ENCODE data around the gene FAM32A. TPM values are rescaled to one million over a fixed set of nuclear protein-coding genes. Genes with fewer than 3 reads are reported as not detected.
"Not testable (repeated sequence)": the region's sequence is repeated elsewhere in the genome, so short reads cannot be mapped to it uniquely, and the experiment has no call there.

Gene FAM32A
- total and polyA plus RNA-seq, 10 donors = 45.8 to 105 (median 74.5) TPM

- H3K9me3 ChIP-seq = peaks cover 0 to 15% (median 11%) of the 10 kb centered on the region in 8 donors
- TF ChIP-seq POLR2A (IDR thresholded peaks at IDR 0.05) (no peak), POLR2AphosphoS5 (IDR thresholded peaks at IDR 0.05) (no peak), CTCF (IDR thresholded peaks at IDR 0.05 in 8 of 11, conservative IDR thresholded peaks at IDR 0.05 in 3 of 11) (no peak)
- intact Hi-C loops (cut with DNase I; ENCODE audit: low total_unique reads) = no loop called here
- peaks cover 0 to 5% (median 0%) of the 10 kb centered on the region in 6 donors for H3K4me1 ChIP-seq
- no peaks in the 10 kb centered on the region for H3K36me3 ChIP-seq
- no peak overlapping the region for H3K4me3 ChIP-seq
- no peaks in the 10 kb centered on the region for H3K27me3 ChIP-seq (replicated peaks in 1 of 7)
- H3K27ac ChIP-seq = peak overlapping the region in 1 of 8 donors; percentile 33
- 56 to 81% (median 69%) methylated on average over 2 of the region's 2 CpGs for WGBS, 5 donors
- DNase-seq = no peak
These were observed 9.3 kb upstream of the FAM32A start for GRCh38 chr19:16175954-16176353.

GRCh38 chr19:16178866-16179265 is 6.3 kb upstream of the FAM32A start:
- Histone ChIP-seq H3K4me1 (peaks cover 0 to 23% (median 15%) of the 10 kb centered on the region in 6 donors), H3K27ac (peak overlapping the region in 2 of 8 donors; percentile 8 to 13), H3K9me3 (peaks cover 0 to 15% (median 11%) of the 10 kb centered on the region in 8 donors)
- H3K27me3 ChIP-seq (replicated peaks in 1 of 7); H3K36me3 ChIP-seq; intact Hi-C loops (cut with DNase I; ENCODE audit: low total_unique reads); H3K4me3 ChIP-seq; DNase-seq: not testable (repeated sequence)
- WGBS, 5 donors = 67 to 87% (median 78%) methylated on average over 5 of the region's 5 CpGs

GRCh38 chr19:16180611-16181010 is 4.6 kb upstream of the FAM32A start:
- WGBS, 5 donors = 55 to 81% (median 73%) methylated on average over 4 of the region's 4 CpGs
- no peaks in the 10 kb centered on the region for H3K36me3 ChIP-seq
- TF ChIP-seq CTCF (IDR thresholded peaks at IDR 0.05 in 8 of 11, conservative IDR thresholded peaks at IDR 0.05 in 3 of 11) = no peak
- no peak for TF ChIP-seq POLR2A (IDR thresholded peaks at IDR 0.05)
- TF ChIP-seq POLR2AphosphoS5 (IDR thresholded peaks at IDR 0.05) = no peak
- H3K9me3 ChIP-seq = peaks cover 0 to 6% (median 4%) of the 10 kb centered on the region in 8 donors
- H3K4me1 ChIP-seq = peaks cover 0 to 35% (median 22%) of the 10 kb centered on the region in 6 donors
- intact Hi-C loops (cut with DNase I; ENCODE audit: low total_unique reads) = loop anchor here (5.0 to 10.0 kb wide), 2 partner anchors 66 to 553 kb away; partner anchors contain the start of gene RAB8A
- no peak for DNase-seq
- H3K27me3 ChIP-seq (replicated peaks in 1 of 7) = no peaks in the 10 kb centered on the region
- H3K27ac ChIP-seq = no peak overlapping the region
- no peak overlapping the region for H3K4me3 ChIP-seq

- H3K36me3 ChIP-seq = peaks cover 0 to 34% (median 21%) of the 10 kb centered on the region in 6 donors
- H3K9me3 ChIP-seq = no peaks in the 10 kb centered on the region
- peak overlapping the region in 7 of 8 donors; percentile 81 to 98 (median 94) for H3K4me3 ChIP-seq
- peaks cover 10 to 74% (median 50%) of the 10 kb centered on the region in 6 donors for H3K4me1 ChIP-seq
- intact Hi-C loops (cut with DNase I; ENCODE audit: low total_unique reads) = loop anchor here (5.0 to 10.0 kb wide), 2 partner anchors 70 to 557 kb away; partner anchors contain the start of gene RAB8A
- TF ChIP-seq POLR2AphosphoS5 (IDR thresholded peaks at IDR 0.05) (no peak), CTCF (IDR thresholded peaks at IDR 0.05 in 8 of 11, conservative IDR thresholded peaks at IDR 0.05 in 3 of 11) (no peak), POLR2A (IDR thresholded peaks at IDR 0.05) (no peak)
- peak; percentile 80 for DNase-seq
- 43 to 51% (median 47%) methylated on average over 18 of the region's 18 CpGs for WGBS, 5 donors
- H3K27me3 ChIP-seq (replicated peaks in 1 of 7) = no peaks in the 10 kb centered on the region
- H3K27ac ChIP-seq = peak overlapping the region; percentile 36 to 94 (median 90)
These were observed 516 bp upstream of the FAM32A start for GRCh38 chr19:16184665-16185122.

Data from spleen (tissue), 11 donors.